ENCODE measurements around the gene THOC1. TPM values are rescaled to one million over a fixed set of nuclear protein-coding genes. Genes with fewer than 3 reads are reported as not detected.
A peak's percentile ranks its signal among the peaks of the same experiment; 100 is the strongest.
"Not testable (repeated sequence)": the region's sequence is repeated elsewhere in the genome, so short reads cannot be mapped to it uniquely, and the experiment has no call there.

The THOC1 gene
- total RNA-seq: 10 to 100 TPM; 36.6 to 56.1 TPM
- 10 to 100 TPM in 1 of 2 donors, 1 to 10 TPM in 1; 4.0 to 59.2 TPM for polyA plus RNA-seq
- long read RNA-seq, donor 1, transcript THOC1-201 (21 exons, 2,087 nt): major isoform, 15 of 27 reads
- long read RNA-seq, donor 1, partial matches to known transcripts: 1 of 27 reads
- long read RNA-seq, donor 1, other reads (novel, unspliced or antisense): 5 of 27 reads
- long read RNA-seq, donor 2, partial matches to known transcripts: 1 of 11 reads
- long read RNA-seq, donor 2, other reads (novel, unspliced or antisense): 6 of 11 reads

DNA sequence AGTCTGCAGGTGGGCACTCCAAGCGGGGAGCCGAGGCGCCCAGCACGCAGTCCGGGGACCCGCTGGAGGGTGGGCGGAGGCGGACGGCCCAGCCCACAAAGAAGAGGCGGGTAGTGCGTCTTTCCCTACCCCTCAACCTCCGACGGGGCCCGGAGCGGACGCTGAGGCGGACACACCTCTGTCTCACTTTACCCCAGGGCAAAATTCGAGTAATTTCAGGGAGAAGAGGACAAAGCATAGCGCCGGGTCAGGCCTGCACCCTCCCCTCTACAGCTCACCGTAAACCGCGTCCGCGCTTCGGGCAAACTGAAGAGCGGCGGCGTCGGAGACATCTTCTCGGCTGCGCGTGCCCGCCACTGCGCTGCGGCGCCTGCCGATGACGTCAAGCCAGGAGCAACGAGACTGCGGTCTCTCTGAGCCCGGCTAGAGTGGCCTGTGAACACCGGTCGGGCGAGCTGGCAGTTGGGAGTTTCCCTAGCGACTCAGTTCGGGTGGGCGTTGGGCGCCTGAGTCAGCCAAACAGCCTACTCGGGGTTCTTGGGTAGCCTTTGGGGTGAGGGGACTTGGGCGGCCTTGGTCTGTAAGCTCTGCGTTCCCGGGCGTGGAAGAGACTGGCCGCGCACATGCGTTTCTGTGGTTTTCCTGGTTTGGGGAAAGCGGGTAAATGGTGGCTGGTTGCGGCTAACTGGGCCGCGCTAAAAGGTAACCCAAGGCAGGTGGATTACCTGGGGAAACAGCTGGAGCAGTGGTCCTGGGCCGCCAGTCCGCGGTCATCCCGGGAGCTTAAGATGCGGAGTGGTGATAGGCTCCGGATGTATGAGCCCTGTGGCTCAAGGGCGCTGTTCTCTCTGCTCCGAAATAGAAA, at the start of gene THOC1:
Gene THOC1 (minus strand): TSS at position 360 of the 865 bp plus-strand sequence. CDS start 28 bp downstream, at position 332.
- H3K4me1 ChIP-seq (ENCODE audit: control insufficient read depth in 1 of 2, insufficient read depth in 2 of 2, low read length in 2 of 2): no peaks in the 10 kb centered on the region
- 0 to 1% methylated on average over 66 to 69 of the region's 69 CpGs for whole genome bisulfite sequencing, 2 donors
- peak within 1 kb of the TSS; percentile 71 to 82 for H3K4me3 ChIP-seq (ENCODE audit: low read length in 2 of 2)
- no peaks in the 10 kb centered on the region for H3K36me3 ChIP-seq (ENCODE audit: control insufficient read depth in 1 of 2, insufficient read depth in 2 of 2, low read length in 1 of 2)
- intact Hi-C loops (cut with DNase I): no loop called here
- DNase-seq (peak; percentile 97 to 98), ATAC-seq (ENCODE audit: low FRiP score) (peak; percentile 98)
- H3K27ac ChIP-seq (ENCODE audit: low read depth in 1 of 2, low read length in 2 of 2): peak within 1 kb of the TSS in 1 of 2 donors; percentile 66
- no peaks in the 10 kb centered on the region for H3K27me3 ChIP-seq (ENCODE audit: control insufficient read depth in 1 of 2, insufficient read depth in 2 of 2, low read length in 1 of 2)
- no peaks in the 10 kb centered on the region for H3K9me3 ChIP-seq (ENCODE audit: control insufficient read depth, low read length)

DNA sequence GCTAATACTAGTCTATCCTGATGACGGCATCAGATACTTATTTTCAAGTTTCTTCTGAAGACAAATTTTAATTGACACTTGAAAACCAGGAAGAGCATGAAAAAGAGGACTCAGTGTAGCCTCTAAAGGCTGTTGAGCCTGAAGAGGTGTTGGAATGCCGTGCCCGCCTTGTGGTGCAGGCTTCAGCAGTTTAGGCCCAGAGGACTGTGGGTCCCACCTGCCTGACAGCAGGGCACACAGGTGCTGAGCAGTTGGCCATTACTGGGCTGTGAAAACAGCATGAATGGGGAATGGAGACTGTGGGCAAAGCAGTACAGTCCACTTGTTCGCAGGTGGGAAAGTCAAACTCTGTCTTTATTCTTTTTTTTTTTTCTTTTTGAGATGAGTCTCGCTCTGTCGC, 49.8 kb upstream of the THOC1 start:
- H3K9me3 ChIP-seq (ENCODE audit: control insufficient read depth, low read length): no peaks in the 10 kb centered on the region
- DNase-seq (no peak), ATAC-seq (ENCODE audit: low FRiP score) (no peak)
- intact Hi-C loops (cut with DNase I): no loop called here
- WGBS, 2 donors: 97 to 99% methylated on average over 6 of the region's 6 CpGs
- no peaks in the 10 kb centered on the region for H3K4me1 ChIP-seq (ENCODE audit: control insufficient read depth in 1 of 2, insufficient read depth in 2 of 2, low read length in 2 of 2)
- no peaks in the 10 kb centered on the region for H3K36me3 ChIP-seq (ENCODE audit: control insufficient read depth in 1 of 2, insufficient read depth in 2 of 2, low read length in 1 of 2)
- no peaks in the 10 kb centered on the region for H3K27me3 ChIP-seq (ENCODE audit: control insufficient read depth in 1 of 2, insufficient read depth in 2 of 2, low read length in 1 of 2)
- H3K27ac ChIP-seq (ENCODE audit: low read depth in 1 of 2, low read length in 2 of 2): no peak overlapping the region
- no peak overlapping the region for H3K4me3 ChIP-seq (ENCODE audit: low read length in 2 of 2)

DNA sequence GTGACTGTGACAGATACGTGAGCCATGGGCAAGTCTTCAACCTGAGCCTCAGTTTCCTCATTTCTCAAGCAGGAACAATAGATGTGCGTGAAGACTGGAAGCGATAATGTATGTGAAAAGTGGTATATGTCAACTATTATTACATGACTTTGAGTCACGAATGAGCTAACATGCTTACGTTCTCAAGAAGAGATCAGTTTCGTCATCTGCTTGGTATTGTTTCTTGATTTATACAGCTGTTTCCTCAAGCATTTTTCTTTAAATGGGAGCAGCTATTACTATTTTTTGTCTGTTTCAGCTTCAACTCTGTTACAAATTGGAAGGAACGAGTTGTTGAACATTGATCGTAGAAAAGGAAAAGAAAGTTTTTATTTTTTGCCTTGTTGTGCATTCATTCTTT, 48.5 kb upstream of the THOC1 start:
- Histone ChIP-seq H3K36me3 (ENCODE audit: control insufficient read depth in 1 of 2, insufficient read depth in 2 of 2, low read length in 1 of 2) (no peaks in the 10 kb centered on the region), H3K4me1 (ENCODE audit: control insufficient read depth in 1 of 2, insufficient read depth in 2 of 2, low read length in 2 of 2) (no peaks in the 10 kb centered on the region), H3K27me3 (ENCODE audit: control insufficient read depth in 1 of 2, insufficient read depth in 2 of 2, low read length in 1 of 2) (no peaks in the 10 kb centered on the region), H3K9me3 (ENCODE audit: control insufficient read depth, low read length) (no peaks in the 10 kb centered on the region), H3K4me3 (ENCODE audit: low read length in 2 of 2) (no peak overlapping the region), H3K27ac (ENCODE audit: low read depth in 1 of 2, low read length in 2 of 2) (no peak overlapping the region)
- intact Hi-C loops (cut with DNase I): no loop called here
- WGBS, 2 donors: 80 to 94% methylated on average over 8 of the region's 8 CpGs
- no peak for ATAC-seq (ENCODE audit: low FRiP score)
- no peak for DNase-seq

GRCh38 chr18:313931-314330, 46.1 kb upstream of the THOC1 start:
- H3K4me1 ChIP-seq (ENCODE audit: control insufficient read depth in 1 of 2, insufficient read depth in 2 of 2, low read length in 2 of 2): no peaks in the 10 kb centered on the region
- DNase-seq: no peak
- intact Hi-C loops (cut with DNase I): no loop called here
- no peaks in the 10 kb centered on the region for H3K36me3 ChIP-seq (ENCODE audit: control insufficient read depth in 1 of 2, insufficient read depth in 2 of 2, low read length in 1 of 2)
- ATAC-seq (ENCODE audit: low FRiP score): no peak
- H3K27ac ChIP-seq (ENCODE audit: low read depth in 1 of 2, low read length in 2 of 2): no peak overlapping the region
- no peaks in the 10 kb centered on the region for H3K27me3 ChIP-seq (ENCODE audit: control insufficient read depth in 1 of 2, insufficient read depth in 2 of 2, low read length in 1 of 2)
- no peaks in the 10 kb centered on the region for H3K9me3 ChIP-seq (ENCODE audit: control insufficient read depth, low read length)
- H3K4me3 ChIP-seq (ENCODE audit: low read length in 2 of 2): no peak overlapping the region

- no peak for ATAC-seq (ENCODE audit: low FRiP score)
- no peaks in the 10 kb centered on the region for H3K27me3 ChIP-seq (ENCODE audit: control insufficient read depth in 1 of 2, insufficient read depth in 2 of 2, low read length in 1 of 2)
- H3K4me1 ChIP-seq (ENCODE audit: control insufficient read depth in 1 of 2, insufficient read depth in 2 of 2, low read length in 2 of 2): no peaks in the 10 kb centered on the region
- no peak for DNase-seq
- H3K27ac ChIP-seq (ENCODE audit: low read depth in 1 of 2, low read length in 2 of 2): no peak overlapping the region
- no peak overlapping the region for H3K4me3 ChIP-seq (ENCODE audit: low read length in 2 of 2)
- H3K9me3 ChIP-seq (ENCODE audit: control insufficient read depth, low read length): no peaks in the 10 kb centered on the region
- H3K36me3 ChIP-seq (ENCODE audit: control insufficient read depth in 1 of 2, insufficient read depth in 2 of 2, low read length in 1 of 2): no peaks in the 10 kb centered on the region
- WGBS, 2 donors: 61 to 65% methylated on average over 4 of the region's 4 CpGs
- intact Hi-C loops (cut with DNase I): no loop called here
Observed at GRCh38 chr18:312415-312814, 44.6 kb upstream of the THOC1 start.

DNA sequence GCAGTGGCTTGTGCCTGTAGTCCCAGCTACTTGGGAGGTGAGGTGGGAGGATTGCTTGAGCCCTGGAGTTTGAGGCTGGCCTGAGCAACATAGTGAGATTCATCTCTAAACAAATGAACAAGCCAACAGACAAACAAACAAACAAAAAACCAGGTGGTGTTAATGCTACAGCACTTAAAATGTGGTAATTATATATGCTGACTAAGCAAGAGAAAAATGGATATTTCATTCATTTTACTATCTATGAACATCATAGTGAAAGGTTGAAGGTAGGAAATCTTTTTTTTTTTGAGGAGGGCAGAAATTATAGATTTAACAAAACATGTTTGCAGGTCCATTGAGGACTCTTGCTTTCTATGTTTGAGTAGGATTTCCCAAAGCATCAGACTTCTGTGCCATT, 42.2 kb upstream of the THOC1 start:
- Histone ChIP-seq H3K9me3 (ENCODE audit: control insufficient read depth, low read length) (no peaks in the 10 kb centered on the region), H3K27me3 (ENCODE audit: control insufficient read depth in 1 of 2, insufficient read depth in 2 of 2, low read length in 1 of 2) (no peaks in the 10 kb centered on the region), H3K36me3 (ENCODE audit: control insufficient read depth in 1 of 2, insufficient read depth in 2 of 2, low read length in 1 of 2) (no peaks in the 10 kb centered on the region), H3K4me1 (ENCODE audit: control insufficient read depth in 1 of 2, insufficient read depth in 2 of 2, low read length in 2 of 2) (no peaks in the 10 kb centered on the region), H3K27ac (ENCODE audit: low read depth in 1 of 2, low read length in 2 of 2) (no peak overlapping the region), H3K4me3 (ENCODE audit: low read length in 2 of 2) (no peak overlapping the region)
- ATAC-seq (ENCODE audit: low FRiP score) (no peak), DNase-seq (no peak)
- intact Hi-C loops (cut with DNase I): no loop called here

GRCh38 chr18:308086-308485, 40.2 kb upstream of the THOC1 start:
- H3K4me1 ChIP-seq (ENCODE audit: control insufficient read depth in 1 of 2, insufficient read depth in 2 of 2, low read length in 2 of 2); DNase-seq; intact Hi-C loops (cut with DNase I); H3K9me3 ChIP-seq (ENCODE audit: control insufficient read depth, low read length); H3K27me3 ChIP-seq (ENCODE audit: control insufficient read depth in 1 of 2, insufficient read depth in 2 of 2, low read length in 1 of 2); H3K4me3 ChIP-seq (ENCODE audit: low read length in 2 of 2); ATAC-seq (ENCODE audit: low FRiP score); H3K27ac ChIP-seq (ENCODE audit: low read depth in 1 of 2, low read length in 2 of 2); H3K36me3 ChIP-seq (ENCODE audit: control insufficient read depth in 1 of 2, insufficient read depth in 2 of 2, low read length in 1 of 2): not testable (repeated sequence)
- WGBS, 2 donors: 94 to 95% methylated on average over 4 of the region's 4 CpGs

- no peak for DNase-seq
- WGBS, 2 donors: 91 to 93% methylated on average over 7 of the region's 7 CpGs
- Histone ChIP-seq H3K4me1 (ENCODE audit: control insufficient read depth in 1 of 2, insufficient read depth in 2 of 2, low read length in 2 of 2) (no peaks in the 10 kb centered on the region), H3K27me3 (ENCODE audit: control insufficient read depth in 1 of 2, insufficient read depth in 2 of 2, low read length in 1 of 2) (no peaks in the 10 kb centered on the region), H3K4me3 (ENCODE audit: low read length in 2 of 2) (no peak overlapping the region), H3K9me3 (ENCODE audit: control insufficient read depth, low read length) (no peaks in the 10 kb centered on the region), H3K27ac (ENCODE audit: low read depth in 1 of 2, low read length in 2 of 2) (no peak overlapping the region), H3K36me3 (ENCODE audit: control insufficient read depth in 1 of 2, insufficient read depth in 2 of 2, low read length in 1 of 2) (no peaks in the 10 kb centered on the region)
- intact Hi-C loops (cut with DNase I): no loop called here
- ATAC-seq (ENCODE audit: low FRiP score): no peak
Observed at GRCh38 chr18:306608-307255, 38.9 kb upstream of the THOC1 start.

Measured in aorta (tissue), 5 donors.